Naive thymus-derived CD8-positive, alpha-beta T cell (primary cell): ENCODE measurements around the gene ASIC4. TPM values are rescaled to one million over a fixed set of nuclear protein-coding genes. Genes with fewer than 3 reads are reported as not detected.

Source experiments
- ATAC-seq, 2 donors: fragments of 150-1000 bp; cut with Tn5 transposase in 1 of 2; sonication (Bioruptor Pico), chemical (Tn5 transposase) in 1 of 2; 1 replicate in 1 of 2; 2 replicates in 1 of 2; pipeline ENCODE4 v1.10.0; 2021; ENCODE audit warnings: mild to moderate bottlenecking in 2 of 2, moderate library complexity in 2 of 2
- POLR2A ChIA-PET: fragments of 350-600 bp; sonication (Branson Sonifier 250); formaldehyde crosslinking; loops from one replicate; lab custom pipeline; 2021; ENCODE audit warnings: antibody characterized with exemption; lab: Charles Lee
- DNase-seq, 10 donors: peaks; one replicate each; pipeline versions ENCODE4 v3.0.0 to v3.0.0-alpha.2; 2020 to 2022
- H3K27ac Mint-ChIP-seq, 10 donors: one replicate each; pipeline ENCODE4 v1.8.0; 2020 to 2022; ENCODE audit warnings: mild to moderate bottlenecking in 10 of 10, mixed read lengths in 10 of 10, moderate library complexity in 4 of 10, inconsistent platforms in 1 of 10
- H3K27me3 Mint-ChIP-seq, 5 donors: one replicate each; pipeline ENCODE4 v1.8.0; 2021 to 2022; ENCODE audit warnings: mixed read lengths in 5 of 5
- H3K36me3 Mint-ChIP-seq, 3 donors: one replicate each; pipeline ENCODE4 v1.8.0; 2020 to 2022; ENCODE audit warnings: mixed read lengths in 3 of 3, mild to moderate bottlenecking in 2 of 3, inconsistent platforms in 1 of 3
- H3K4me1 Mint-ChIP-seq, 4 donors: one replicate each; pipeline ENCODE4 v1.8.0; 2021 to 2022; ENCODE audit warnings: mixed read lengths in 4 of 4
- H3K4me3 Mint-ChIP-seq, 10 donors: one replicate each; pipeline ENCODE4 v1.8.0; 2020 to 2022; ENCODE audit warnings: mild to moderate bottlenecking in 10 of 10, mixed read lengths in 10 of 10, moderate library complexity in 6 of 10, inconsistent platforms in 1 of 10
- H3K9me3 Mint-ChIP-seq, 9 donors: one replicate each; pipeline ENCODE4 v1.8.0; 2020 to 2022; ENCODE audit warnings: mixed read lengths in 9 of 9, mild to moderate bottlenecking in 3 of 9, inconsistent platforms in 1 of 9, moderate library complexity in 1 of 9
- polyA plus RNA-seq, 3 donors: library from polyadenylated mRNA; unstranded; fragments of 300-500 nt; fragmentation: Illumina TruSeq; gene quantifications; one replicate each; pipeline ENCODE4 v1.2.3, GENCODE V29; 2021
- total RNA-seq, 8 experiments: library from RNA in 2 of 8; stranded (reverse) in 2 of 8; gene quantifications; one replicate each; pipeline ENCODE4 v1.2.3 and lab custom pipeline; 2021 to 2026

Gene ASIC4, protein sequence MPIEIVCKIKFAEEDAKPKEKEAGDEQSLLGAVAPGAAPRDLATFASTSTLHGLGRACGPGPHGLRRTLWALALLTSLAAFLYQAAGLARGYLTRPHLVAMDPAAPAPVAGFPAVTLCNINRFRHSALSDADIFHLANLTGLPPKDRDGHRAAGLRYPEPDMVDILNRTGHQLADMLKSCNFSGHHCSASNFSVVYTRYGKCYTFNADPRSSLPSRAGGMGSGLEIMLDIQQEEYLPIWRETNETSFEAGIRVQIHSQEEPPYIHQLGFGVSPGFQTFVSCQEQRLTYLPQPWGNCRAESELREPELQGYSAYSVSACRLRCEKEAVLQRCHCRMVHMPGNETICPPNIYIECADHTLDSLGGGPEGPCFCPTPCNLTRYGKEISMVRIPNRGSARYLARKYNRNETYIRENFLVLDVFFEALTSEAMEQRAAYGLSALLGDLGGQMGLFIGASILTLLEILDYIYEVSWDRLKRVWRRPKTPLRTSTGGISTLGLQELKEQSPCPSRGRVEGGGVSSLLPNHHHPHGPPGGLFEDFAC
- total RNA-seq, result under 1 TPM; 0.21 to 0.30 TPM
- not detected for polyA plus RNA-seq
- 0 to 0.43 (median 0.12) reads per million in 6 experiments for total RNA-seq (lab: John Stamatoyannopoulos, UW)

DNA sequence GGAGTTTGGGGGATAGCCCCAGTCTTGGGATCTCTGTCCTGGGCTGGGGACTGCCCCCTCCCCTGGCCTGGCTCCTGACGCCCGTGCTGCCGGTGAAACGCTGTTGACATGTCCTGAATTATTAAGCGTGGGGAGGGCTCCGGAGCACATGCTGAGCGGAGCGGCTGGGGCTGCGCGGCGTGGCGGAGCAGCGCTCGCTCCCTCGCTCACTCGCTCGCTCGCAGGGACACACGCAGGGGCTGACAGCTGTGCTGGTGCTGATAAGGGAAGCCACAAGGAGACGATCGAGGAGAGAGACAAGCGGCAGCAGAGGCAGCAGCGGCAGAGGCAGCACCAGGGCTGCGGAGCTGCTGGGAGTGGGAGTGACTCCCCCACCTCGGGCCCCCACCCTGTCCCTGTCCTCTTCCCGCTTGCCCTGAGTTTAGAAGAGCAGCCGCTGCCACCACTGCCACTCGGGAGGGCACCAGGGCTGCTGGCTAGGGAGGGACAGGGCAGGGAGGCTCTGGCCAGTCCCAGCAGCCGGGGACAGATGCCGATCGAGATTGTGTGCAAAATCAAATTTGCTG lies at the start of gene ASIC4:
Gene ASIC4, plus strand, starts transcription at position 287 of the 566 bp plus-strand sequence. Its CDS starts 243 bp downstream, at position 530.
- POLR2A ChIA-PET, result no interaction called here
- H3K27ac Mint-ChIP-seq, result peak within 1 kb of the TSS in 1 of 10 donors; percentile 77
- peaks cover 49 to 100% (median 84%) of the 10 kb centered on the region in 5 donors for H3K27me3 Mint-ChIP-seq
- ATAC-seq (peak; percentile 28 to 49), DNase-seq (no peak)
- peaks cover 0 to 4% (median 2%) of the 10 kb centered on the region in 3 donors for H3K36me3 Mint-ChIP-seq
- H3K4me3 Mint-ChIP-seq, result peak within 1 kb of the TSS in 8 of 10 donors; percentile 19 to 56 (median 42)
- H3K4me1 Mint-ChIP-seq, result peaks cover 24 to 32% (median 31%) of the 10 kb centered on the region in 4 donors
- peaks cover 0 to 7% (median 0%) of the 10 kb centered on the region in 9 donors for H3K9me3 Mint-ChIP-seq

DNA sequence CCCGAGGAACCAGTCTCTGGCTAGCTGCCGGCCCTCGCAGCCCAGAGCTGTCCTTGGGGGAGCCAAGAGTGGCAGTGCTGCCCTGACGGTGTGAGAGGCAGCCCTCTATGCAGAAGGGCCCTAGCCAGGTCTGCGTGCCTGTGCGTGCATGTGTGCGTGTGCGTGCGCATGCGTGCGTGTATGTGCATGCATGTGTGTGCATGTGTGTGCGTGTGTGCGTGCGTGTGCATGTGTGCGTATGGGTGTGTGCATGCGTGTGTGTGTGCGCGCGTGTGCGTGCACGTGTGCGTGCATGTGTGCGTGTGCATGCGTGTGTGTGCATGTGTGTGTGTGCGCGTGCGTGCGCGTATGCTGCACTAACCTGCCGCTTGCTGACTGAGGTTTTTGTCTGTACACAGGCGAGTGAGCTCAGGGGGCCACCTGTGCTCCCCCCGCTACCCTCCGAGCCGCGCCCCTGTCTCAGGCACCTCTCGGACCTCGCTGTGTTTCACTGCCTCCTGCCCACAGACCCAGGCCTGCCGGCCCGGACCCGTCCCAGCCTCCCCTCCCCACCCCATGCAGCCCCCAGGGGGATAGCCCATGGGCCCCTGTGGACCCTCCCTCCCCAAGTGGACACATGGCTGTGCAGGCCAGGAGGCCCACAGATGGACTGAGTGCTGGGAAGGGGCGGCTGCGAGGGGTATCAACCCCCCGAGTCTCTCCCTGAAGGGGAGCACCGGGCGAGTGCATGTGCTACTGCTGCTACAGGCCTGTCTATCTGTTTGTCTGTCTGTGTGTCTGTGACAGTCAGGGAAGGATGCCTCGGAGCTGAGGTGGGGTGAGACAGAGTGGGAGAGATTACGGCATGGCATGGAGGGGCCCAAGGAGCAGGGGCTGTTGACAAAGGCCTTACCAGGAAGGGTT lies 48.4 kb upstream of the ASIC4 start:
- Mint-ChIP-seq H3K9me3 (no peaks in the 10 kb centered on the region), H3K27ac (no peak overlapping the region), H3K36me3 (peaks cover 0 to 25% (median 7%) of the 10 kb centered on the region in 3 donors), H3K4me1 (peaks cover 0 to 4% (median 2%) of the 10 kb centered on the region in 4 donors), H3K4me3 (no peak overlapping the region), H3K27me3 (peaks cover 0 to 2% (median 0%) of the 10 kb centered on the region in 5 donors)
- ATAC-seq, result no peak
- POLR2A ChIA-PET, result no interaction called here
- DNase-seq, result no peak

DNA sequence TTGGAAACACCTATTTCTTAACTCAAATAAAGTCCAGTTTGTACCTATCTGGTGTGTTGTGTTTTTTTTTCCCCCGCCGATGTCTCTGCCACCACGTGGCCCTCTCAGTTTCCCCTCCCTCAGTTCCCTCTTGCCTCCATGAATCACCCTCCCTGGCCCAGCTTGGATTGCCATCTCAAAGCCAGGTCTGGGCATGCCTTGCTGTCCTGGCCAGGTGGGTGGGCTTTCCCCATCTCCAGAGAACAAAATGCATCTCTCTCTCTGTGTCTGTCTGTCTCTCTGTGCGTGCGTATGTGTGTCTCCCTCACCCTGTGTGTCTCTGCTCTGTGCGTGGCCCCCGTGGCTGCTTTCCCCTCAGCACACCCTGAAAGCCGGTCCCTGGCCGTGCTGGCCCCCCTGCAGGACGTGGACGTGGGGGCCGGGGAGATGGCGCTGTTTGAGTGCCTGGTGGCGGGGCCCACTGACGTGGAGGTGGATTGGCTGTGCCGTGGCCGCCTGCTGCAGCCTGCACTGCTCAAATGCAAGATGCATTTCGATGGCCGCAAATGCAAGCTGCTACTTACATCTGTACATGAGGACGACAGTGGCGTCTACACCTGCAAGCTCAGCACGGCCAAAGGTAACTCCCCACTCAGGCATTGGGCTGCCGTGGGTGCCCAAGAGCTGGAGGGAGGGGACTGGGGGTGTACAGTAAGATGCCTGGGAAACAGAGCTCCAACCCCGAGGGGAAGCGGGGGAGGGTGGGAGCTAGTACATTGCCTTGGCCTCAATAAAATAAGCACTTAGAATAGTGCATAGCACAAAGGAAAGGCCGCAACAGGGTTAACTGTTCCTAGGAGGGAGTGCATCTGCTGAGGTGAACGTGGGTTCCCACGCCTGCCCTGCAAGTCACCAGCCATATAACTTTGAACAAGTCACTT lies 47.2 kb upstream of the ASIC4 start:
- no peak for DNase-seq
- H3K4me3 Mint-ChIP-seq, result no peak overlapping the region
- no peaks in the 10 kb centered on the region for H3K9me3 Mint-ChIP-seq
- POLR2A ChIA-PET, result interaction anchor here (0.6 kb wide), 1 partner anchor 20 kb away, joined by 6 read pairs; no protein-coding TSS in a partner anchor
- ATAC-seq, result no peak
- H3K36me3 Mint-ChIP-seq, result peaks cover 0 to 28% (median 7%) of the 10 kb centered on the region in 3 donors
- peaks cover 0 to 2% (median 0%) of the 10 kb centered on the region in 5 donors for H3K27me3 Mint-ChIP-seq
- peaks cover 0 to 6% (median 0%) of the 10 kb centered on the region in 4 donors for H3K4me1 Mint-ChIP-seq
- peak overlapping the region in 2 of 10 donors; percentile 26 to 27 for H3K27ac Mint-ChIP-seq

DNA sequence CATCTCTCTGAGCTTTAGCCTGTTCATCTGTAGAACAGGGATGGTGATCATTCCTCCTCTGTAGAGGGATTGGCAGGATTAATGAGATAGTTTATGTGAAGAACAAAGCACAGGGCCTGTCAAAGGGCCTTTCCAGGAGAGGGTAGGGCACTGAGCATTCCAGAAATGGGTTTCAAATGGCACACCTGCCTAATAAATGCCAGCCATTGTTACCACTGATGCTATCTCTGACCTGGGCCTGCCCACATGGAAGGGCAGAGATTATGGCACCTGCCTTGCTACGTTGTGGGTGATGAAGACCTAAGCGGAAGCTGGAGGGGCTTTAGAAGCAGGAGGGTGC lies 46.6 kb upstream of the ASIC4 start:
- ATAC-seq, result no peak
- H3K4me1 Mint-ChIP-seq, result peaks cover 0 to 6% (median 0%) of the 10 kb centered on the region in 4 donors
- H3K27me3 Mint-ChIP-seq, result peaks cover 0 to 2% (median 0%) of the 10 kb centered on the region in 5 donors
- DNase-seq, result no peak
- H3K36me3 Mint-ChIP-seq, result peaks cover 0 to 22% (median 3%) of the 10 kb centered on the region in 3 donors
- no peak overlapping the region for H3K4me3 Mint-ChIP-seq
- no peak overlapping the region for H3K27ac Mint-ChIP-seq
- no peaks in the 10 kb centered on the region for H3K9me3 Mint-ChIP-seq
- POLR2A ChIA-PET, result interaction anchor here (0.6 kb wide), 1 partner anchor 21 kb away, joined by 6 read pairs; no protein-coding TSS in a partner anchor

DNA sequence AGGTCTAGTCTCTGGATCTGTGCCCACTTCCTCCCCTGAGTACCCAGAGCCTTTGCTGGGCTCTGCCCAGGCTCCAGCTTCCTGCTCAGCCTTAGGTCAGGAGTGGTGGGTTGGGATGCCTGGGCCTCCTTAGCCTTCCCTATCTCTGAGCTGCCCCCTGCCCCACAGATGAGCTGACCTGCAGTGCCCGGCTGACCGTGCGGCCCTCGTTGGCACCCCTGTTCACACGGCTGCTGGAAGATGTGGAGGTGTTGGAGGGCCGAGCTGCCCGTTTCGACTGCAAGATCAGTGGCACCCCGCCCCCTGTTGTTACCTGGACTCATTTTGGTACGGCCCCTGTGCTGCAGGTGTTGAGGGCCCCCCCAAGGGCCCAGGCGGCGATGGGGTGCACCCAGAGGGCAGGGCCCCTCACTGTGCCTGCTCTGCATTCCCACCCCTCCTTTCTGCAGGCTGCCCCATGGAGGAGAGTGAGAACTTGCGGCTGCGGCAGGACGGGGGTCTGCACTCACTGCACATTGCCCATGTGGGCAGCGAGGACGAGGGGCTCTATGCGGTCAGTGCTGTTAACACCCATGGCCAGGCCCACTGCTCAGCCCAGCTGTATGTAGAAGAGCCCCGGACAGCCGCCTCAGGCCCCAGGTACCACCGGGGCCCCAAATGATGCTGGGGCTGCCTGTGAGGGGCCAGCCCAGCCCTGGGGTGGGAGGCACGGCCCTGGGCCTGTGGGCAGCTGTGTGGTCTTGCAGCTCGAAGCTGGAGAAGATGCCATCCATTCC lies 45.7 kb upstream of the ASIC4 start:
- POLR2A ChIA-PET, result no interaction called here
- H3K27ac Mint-ChIP-seq, result no peak overlapping the region
- H3K9me3 Mint-ChIP-seq, result no peaks in the 10 kb centered on the region
- peaks cover 0 to 6% (median 0%) of the 10 kb centered on the region in 4 donors for H3K4me1 Mint-ChIP-seq
- no peak for DNase-seq
- peaks cover 0 to 2% (median 0%) of the 10 kb centered on the region in 5 donors for H3K27me3 Mint-ChIP-seq
- H3K4me3 Mint-ChIP-seq, result no peak overlapping the region
- ATAC-seq, result no peak
- H3K36me3 Mint-ChIP-seq, result peaks cover 0 to 21% (median 3%) of the 10 kb centered on the region in 3 donors

DNA sequence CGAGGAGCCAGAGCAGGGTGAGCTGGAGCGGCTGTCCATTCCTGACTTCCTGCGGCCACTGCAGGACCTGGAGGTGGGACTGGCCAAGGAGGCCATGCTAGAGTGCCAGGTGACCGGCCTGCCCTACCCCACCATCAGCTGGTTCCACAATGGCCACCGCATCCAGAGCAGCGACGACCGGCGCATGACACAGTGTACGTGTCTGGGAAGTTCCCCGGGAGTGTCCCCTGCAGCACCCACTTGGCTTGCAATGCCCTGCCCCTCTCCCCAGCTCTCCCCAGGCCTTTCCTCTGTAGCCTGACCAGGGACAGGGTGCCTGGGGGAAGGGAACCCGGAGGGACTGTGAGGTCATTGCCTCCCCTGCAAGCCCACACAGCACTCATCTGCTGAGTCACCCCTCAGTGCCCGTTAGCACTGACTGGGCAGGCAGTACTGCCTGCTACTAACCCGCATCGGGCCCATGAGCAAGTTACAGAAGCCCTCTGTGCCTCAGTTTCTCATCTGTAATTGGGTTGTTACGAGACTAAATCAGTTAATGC lies 45.0 kb upstream of the ASIC4 start:
- H3K4me1 Mint-ChIP-seq, result peaks cover 0 to 6% (median 0%) of the 10 kb centered on the region in 4 donors

DNA sequence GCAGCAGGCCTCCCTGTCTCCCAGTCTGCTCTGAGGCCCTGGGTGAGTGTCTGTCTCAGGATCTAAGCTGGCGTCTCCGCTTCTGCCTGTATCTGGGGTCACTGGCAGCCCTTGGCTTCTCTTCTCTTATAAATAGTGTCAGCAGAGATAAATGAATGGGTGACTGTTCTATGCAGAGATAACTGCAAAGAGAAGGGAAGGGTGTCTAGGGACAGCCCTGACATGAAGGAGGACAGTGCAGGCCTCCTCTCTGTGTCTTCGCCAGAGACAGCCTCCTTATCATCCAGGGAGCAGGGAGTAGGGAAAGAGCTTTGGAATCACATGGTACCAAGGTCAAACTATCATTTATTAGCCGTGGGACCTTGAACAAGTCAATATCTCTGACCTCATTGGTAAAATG lies 43.9 kb upstream of the ASIC4 start:
- ATAC-seq, result no peak
- Mint-ChIP-seq H3K9me3 (no peaks in the 10 kb centered on the region), H3K36me3 (peaks cover 0 to 26% (median 2%) of the 10 kb centered on the region in 3 donors), H3K4me3 (no peak overlapping the region), H3K4me1 (peaks cover 0 to 5% (median 0%) of the 10 kb centered on the region in 4 donors), H3K27me3 (peaks cover 0 to 2% (median 0%) of the 10 kb centered on the region in 5 donors), H3K27ac (peak overlapping the region in 1 of 10 donors; percentile 0)
- POLR2A ChIA-PET, result no interaction called here
- DNase-seq, result no peak

More for the DNA sequence above, 45.0 kb upstream of the ASIC4 start:
- Mint-ChIP-seq H3K27me3 (peaks cover 0 to 2% (median 0%) of the 10 kb centered on the region in 5 donors), H3K36me3 (peaks cover 0 to 20% (median 5%) of the 10 kb centered on the region in 3 donors), H3K4me3 (no peak overlapping the region), H3K9me3 (no peaks in the 10 kb centered on the region), H3K27ac (no peak overlapping the region)
- DNase-seq (no peak), ATAC-seq (no peak)
- POLR2A ChIA-PET, result no interaction called here

DNA sequence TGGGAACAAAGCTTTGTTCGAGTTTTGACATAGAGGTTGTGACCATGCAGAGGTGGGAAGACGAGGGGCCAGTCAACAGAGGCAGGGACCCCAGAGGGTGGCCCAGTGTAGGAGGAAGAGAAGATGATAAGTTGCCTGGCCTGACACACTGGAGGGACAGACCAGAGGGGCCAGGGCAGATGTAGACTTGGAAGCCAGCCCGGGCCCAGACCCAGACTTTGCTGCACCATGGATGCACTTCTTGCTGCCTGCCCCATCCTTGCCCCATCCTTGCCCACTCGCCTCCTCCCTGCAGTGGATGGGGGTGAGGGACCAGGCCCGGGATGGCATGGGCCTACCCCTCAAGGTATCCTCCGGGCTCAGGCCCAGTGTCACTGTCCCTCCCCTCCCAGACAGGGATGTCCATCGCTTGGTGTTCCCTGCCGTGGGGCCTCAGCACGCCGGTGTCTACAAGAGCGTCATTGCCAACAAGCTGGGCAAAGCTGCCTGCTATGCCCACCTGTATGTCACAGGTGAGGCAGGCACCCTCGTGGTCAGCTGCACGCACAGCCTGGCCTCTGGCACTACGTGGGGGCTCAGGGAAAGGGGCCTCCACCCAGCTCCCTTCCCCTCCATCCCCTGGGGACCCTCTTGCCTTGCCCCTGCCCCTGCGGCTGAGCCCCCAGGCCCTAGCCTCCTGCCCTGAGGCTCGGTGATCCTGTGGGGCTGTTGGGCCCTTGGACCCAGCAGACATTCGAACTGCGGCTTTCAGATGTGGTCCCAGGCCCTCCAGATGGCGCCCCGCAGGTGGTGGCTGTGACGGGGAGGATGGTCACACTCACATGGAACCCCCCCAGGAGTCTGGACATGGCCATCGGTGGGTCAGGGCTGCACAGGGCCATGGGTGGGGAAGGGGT lies 42.6 kb upstream of the ASIC4 start:
- Mint-ChIP-seq H3K27me3 (peaks cover 0 to 5% (median 0%) of the 10 kb centered on the region in 5 donors), H3K4me1 (peaks cover 4 to 9% (median 5%) of the 10 kb centered on the region in 4 donors), H3K4me3 (no peak overlapping the region), H3K36me3 (peaks cover 0 to 26% (median 2%) of the 10 kb centered on the region in 3 donors), H3K9me3 (no peaks in the 10 kb centered on the region), H3K27ac (peak overlapping the region in 2 of 10 donors; percentile 5 to 70)
- POLR2A ChIA-PET, result no interaction called here
- DNase-seq, result no peak
- no peak for ATAC-seq

DNA sequence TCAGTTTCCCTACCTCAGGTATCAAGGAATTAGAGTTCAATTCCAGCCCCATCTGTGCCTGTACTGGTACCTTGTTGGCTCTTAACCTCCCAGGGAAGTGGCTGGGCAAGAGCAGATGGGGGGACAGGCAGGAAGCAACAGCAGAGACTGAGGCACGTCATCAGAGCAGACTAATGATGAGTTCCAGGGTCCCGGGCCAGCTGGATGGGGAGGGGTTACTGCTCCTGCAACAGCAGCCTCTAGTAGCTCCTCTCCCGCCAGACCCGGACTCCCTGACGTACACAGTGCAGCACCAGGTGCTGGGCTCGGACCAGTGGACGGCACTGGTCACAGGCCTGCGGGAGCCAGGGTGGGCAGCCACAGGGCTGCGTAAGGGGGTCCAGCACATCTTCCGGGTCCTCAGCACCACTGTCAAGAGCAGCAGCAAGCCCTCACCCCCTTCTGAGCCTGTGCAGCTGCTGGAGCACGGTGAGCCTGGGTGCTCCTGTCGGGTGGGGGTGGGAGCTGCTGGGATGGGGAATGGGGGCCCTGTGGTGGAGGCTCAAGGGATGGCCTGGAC lies 41.6 kb upstream of the ASIC4 start:
- H3K27ac Mint-ChIP-seq, result no peak overlapping the region
- POLR2A ChIA-PET, result interaction anchor here (0.6 kb wide), 1 partner anchor 32 kb away, joined by 3 read pairs; no protein-coding TSS in a partner anchor
- peaks cover 4 to 9% (median 5%) of the 10 kb centered on the region in 4 donors for H3K4me1 Mint-ChIP-seq
- peaks cover 0 to 5% (median 0%) of the 10 kb centered on the region in 5 donors for H3K27me3 Mint-ChIP-seq
- no peaks in the 10 kb centered on the region for H3K9me3 Mint-ChIP-seq
- DNase-seq, result no peak
- no peak overlapping the region for H3K4me3 Mint-ChIP-seq
- ATAC-seq, result no peak
- peaks cover 0 to 21% (median 2%) of the 10 kb centered on the region in 3 donors for H3K36me3 Mint-ChIP-seq
